T-helper 2 cell treated with Interferon-gamma antibody and Interleukin-4, amounts not matched to agents 100 ng/mL and 5 ng/mL, for 36 hours (primary cell): ENCODE data around the gene LRRC4C. TPM values are rescaled to one million over a fixed set of nuclear protein-coding genes. Genes with fewer than 3 reads are reported as not detected.
"Not testable (repeated sequence)": the region's sequence is repeated elsewhere in the genome, so short reads cannot be mapped to it uniquely, and the experiment has no call there.

ENCODE experiments used
- intact Hi-C: fragments of 100-400 bp; cut with micrococcal nuclease; formaldehyde crosslinking; loops from one replicate; pipeline ENCODE4 v1.15.1; 2023
- total RNA-seq: library from RNA; stranded (reverse); gene quantifications from 2 replicates; pipeline ENCODE4 v1.2.3, GENCODE V29; 2022

LRRC4C gene
- total RNA-seq, 1 donor from 2014 or later = not detected

DNA sequence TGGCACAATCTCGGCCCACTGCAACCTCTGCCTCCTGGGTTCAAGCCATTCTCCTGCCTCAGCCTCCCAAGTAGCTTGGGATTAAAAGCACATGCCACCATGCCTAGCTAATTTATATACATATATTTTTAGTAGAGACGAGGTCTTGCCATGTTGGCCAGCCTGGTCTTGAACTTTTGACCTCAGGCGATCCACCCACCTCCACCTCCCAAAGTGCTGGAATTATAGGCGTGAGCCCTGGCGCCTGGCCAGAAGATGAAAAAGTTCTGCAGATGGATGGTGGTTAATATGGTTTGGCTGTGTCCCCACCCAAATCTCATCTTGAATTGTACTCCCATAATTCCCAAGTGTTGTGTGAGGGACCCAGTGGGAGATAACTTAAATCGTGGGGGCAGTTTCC is 937.4 kb downstream of the LRRC4C start:
- intact Hi-C loops = not testable (repeated sequence)

DNA sequence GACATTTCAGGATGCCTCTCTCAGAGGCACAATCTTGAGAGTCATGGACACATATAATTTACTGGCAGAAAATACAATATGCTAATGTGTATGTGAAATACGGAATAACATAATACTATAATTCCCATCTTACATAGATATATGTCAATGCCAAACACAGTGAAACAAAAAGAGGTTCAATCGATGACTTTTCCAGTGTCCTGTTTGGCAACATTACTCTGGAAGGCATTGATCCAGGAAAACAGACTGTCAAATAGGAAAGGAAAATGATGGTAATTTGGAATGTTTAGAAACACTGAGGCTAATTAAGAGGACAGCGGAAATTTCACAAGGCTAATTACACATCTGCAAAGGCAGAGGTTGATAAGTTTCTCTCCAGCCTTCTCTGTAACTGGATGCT is 942.3 kb downstream of the LRRC4C start:
- intact Hi-C loops = no loop called here

- intact Hi-C loops = no loop called here
Observed at GRCh38 chr11:40514124-40514523, 945.3 kb downstream of the LRRC4C start.

DNA sequence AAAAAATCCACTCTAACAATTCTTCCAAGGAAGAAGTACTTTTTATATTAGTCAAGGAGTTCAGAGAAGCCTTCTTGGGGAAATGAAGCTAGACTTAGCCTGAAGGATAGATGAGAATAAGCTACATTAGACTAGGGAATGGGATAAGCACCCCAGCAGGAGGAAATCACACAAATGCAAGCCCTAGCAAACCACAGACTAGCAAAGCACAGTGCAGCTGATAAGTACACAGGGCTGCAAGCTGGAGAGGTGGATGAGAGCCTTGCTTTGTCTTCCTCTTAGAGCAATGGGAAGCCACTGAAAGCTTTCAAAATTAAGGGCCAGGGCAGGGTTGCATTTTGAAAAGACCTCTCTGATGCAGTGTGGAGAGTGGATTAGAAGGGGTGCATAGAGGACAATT is 946.2 kb downstream of the LRRC4C start:
- intact Hi-C loops = no loop called here

DNA sequence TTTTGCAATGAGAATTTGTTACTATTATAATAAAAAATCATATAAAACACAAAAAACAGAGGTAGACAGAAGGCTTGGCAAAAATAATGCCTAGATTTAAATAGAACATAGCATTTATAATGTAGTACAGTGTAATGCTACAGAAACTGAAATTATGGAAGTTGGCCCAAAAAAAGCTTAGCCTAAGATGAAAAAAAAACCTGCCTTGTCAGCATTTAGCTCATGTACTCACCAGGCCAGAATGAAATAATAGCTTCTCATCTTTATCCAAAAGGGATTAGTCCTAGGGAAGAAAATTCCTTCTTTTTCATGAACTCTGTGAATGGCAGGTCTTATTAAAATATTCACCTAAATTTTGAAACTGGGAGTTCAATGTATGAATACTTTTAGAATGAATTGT is 951.1 kb downstream of the LRRC4C start:
- intact Hi-C loops = no loop called here

DNA sequence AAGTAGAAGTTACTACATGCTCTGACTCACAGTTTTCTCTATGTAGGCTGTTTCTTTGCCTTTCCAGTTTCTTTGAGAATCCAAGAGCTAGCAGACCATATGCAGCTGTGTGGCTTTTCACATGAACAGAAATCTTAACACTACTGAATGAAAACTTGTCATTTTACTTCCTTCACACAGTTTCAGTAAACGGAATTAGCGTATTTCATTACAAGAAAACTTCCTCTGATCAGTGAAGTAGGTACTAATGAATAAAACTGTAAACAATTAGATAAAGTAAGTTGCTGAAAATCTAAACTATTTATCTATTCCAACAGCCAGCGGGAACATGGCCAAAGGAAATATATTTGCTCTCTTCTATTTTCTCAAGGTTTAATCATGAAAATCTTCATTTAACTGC is 953.2 kb downstream of the LRRC4C start:
- intact Hi-C loops = no loop called here

DNA sequence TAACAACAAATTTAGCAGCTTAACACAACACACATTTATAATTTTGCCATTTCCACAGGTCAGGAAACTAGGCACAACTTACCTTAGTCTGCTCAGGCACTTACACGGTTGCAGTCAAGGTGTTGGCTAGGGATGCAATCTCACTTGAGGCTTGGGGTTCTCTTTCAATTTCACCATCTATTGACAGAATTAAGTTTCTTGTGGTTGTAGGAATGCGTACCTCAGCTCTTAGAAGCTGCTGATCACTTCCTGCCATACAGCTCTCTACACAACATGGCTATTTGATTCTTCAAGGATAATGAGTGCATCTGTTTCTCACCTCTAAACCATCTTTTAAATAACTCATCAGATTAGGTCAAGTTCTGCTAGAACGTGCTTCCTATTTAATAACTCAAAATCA is 968.1 kb downstream of the LRRC4C start:
- intact Hi-C loops = no loop called here

DNA sequence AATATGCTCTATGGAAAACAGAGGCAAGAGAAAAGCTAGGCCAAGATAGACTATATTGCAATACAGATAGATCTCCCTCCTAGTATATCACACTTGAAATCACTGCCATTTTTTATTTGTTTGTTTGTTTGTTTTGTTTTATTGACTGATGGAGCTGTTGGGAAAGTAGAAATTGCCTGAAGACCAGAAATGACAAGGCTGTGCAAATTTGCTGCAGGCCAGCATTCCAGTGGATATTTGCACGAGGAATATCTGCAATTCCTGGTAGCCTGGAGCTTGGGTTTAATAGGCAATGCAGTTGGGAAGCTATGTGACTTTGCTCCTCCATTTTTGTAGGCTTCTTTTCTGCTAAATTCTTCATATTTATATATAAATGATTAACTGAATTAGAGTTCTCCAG is 991.7 kb downstream of the LRRC4C start:
- intact Hi-C loops = no loop called here

- intact Hi-C loops = no loop called here
Observed at GRCh38 chr11:40445391-40445790, 1014.1 kb downstream of the LRRC4C start.

GRCh38 chr11:40444151-40444550 is 1015.3 kb downstream of the LRRC4C start:
- intact Hi-C loops = no loop called here

DNA sequence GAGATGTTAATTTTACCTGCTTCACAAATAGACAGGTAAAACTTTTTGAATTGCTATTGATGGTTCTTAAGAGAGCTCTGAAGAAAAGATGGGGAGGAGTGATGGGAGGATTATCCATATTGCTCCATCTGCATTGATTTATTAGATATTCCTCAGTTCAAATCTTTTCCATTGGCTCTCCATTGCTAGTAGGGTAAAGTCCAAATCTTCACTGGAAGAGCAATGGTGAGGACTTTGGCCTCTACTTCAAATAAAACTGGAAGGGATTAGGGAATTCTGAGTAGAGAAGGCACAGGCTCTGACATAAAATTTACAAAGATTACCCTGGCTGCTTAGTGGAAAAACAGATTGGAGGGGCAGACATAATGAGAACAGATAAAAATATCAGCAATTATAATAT is 1024.1 kb downstream of the LRRC4C start:
- intact Hi-C loops = no loop called here

DNA sequence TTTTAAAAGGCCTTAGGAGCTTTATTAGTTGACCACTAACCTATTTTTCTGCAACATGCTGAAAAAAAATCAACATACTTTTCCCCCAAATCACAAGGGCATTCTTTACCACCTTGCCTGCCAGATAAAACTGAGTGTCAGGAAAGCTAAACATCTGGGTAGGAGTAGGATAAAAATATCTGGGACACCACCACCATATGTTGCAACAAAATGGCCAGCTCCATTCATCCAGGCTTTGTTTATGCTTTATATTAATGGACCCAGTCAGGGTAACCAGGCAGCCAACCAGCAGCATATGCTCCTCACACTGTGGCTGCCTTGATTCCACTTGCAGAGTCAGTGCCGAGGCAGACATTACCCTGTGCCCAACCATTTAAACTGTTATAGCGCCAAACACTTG is 1024.5 kb downstream of the LRRC4C start:
- intact Hi-C loops = no loop called here

GRCh38 chr11:40432358-40432757 is 1027.1 kb downstream of the LRRC4C start:
- intact Hi-C loops = no loop called here

GRCh38 chr11:40425168-40425567 is 1034.3 kb downstream of the LRRC4C start:
- intact Hi-C loops = no loop called here

GRCh38 chr11:40421208-40421981 is 1038.1 kb downstream of the LRRC4C start:
- intact Hi-C loops = no loop called here

DNA sequence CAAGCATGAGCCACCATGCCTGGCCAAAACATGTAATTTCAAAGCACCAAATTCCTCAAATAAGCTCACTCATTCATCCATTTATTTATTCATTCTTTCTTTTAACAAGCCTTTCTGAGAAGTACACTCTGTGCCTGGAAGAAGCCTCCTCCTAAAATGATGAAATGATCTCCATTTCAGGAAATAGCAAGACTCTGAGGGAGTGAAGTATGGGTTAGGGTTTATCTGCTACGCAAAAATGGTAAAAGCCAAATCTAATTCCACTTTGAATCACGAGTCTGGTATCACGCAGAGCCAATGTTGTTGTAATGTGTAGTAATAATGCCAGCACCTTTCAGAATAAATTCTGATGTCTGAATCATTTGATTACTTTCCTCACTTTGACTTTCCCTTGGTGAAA is 1041.8 kb downstream of the LRRC4C start:
- intact Hi-C loops = no loop called here

- intact Hi-C loops = no loop called here
Observed at GRCh38 chr11:40407355-40407754, 1052.1 kb downstream of the LRRC4C start.

DNA sequence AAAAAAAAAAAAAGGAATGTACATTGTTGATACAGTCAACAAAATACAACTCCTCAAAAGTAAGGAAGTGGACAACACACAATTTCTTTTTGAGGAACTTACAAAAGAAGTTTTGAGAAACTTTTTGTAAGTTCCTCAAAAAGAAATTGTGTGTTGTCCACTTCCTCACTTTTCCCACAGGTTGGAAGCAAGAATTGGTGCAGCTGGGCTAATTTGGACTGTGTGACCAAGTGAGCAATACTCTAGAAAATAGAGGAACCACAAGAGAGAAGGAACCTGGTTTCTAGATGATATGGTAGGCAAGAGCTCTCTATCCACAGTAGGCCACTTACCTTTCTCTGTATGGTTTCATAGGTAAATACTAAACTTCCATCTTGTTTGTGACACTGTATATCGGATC is 1053.8 kb downstream of the LRRC4C start:
- intact Hi-C loops = no loop called here

- intact Hi-C loops = no loop called here
Observed at GRCh38 chr11:40403321-40403720, 1056.1 kb downstream of the LRRC4C start.

GRCh38 chr11:40401132-40401853 is 1058.2 kb downstream of the LRRC4C start:
- intact Hi-C loops = no loop called here

GRCh38 chr11:40397141-40397540 is 1062.3 kb downstream of the LRRC4C start:
- intact Hi-C loops = no loop called here

DNA sequence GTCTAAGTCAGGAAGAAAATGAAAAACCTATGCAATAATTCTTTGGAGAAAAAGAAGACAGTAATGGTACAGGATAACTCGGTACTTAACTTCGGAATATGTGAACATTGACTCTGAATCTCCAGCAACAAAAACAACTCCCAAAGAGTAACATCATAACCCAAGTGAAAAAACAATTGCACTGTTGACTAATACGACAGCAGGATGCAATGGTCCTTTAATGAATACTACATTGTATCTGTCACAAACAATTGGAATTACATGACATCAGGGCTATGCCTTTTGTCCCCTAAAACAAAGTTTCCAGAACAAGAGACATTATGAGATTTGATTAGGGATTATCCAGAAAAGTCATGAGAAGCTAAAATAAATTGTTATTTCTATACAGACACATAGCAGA is 1065.9 kb downstream of the LRRC4C start:
- intact Hi-C loops = no loop called here

DNA sequence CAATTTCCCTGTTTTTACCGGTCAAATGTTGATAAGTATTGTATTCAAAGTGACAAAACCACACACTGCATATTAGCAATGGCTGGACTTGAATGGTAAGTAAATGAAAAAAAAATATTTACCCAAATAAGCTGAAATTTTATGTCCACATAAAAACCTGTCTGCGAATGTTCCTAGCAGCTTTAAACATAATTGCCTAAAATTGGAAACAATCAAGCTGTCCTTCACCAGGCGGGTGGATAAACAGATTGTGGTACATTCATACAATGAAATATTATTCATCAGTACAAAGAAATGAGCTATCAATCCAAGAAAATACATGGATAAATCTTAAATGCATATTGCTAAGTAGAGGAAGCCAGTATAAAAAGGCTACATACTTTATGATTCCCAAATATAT is 1067.8 kb downstream of the LRRC4C start:
- intact Hi-C loops = no loop called here
